WTC11 (cell line): ENCODE data around the gene GRM8.
"Not testable (repeated sequence)": the region's sequence is repeated elsewhere in the genome, so short reads cannot be mapped to it uniquely, and the experiment has no call there.

Experiments used
- CBFB ChIP-seq: sonication (generic); formaldehyde crosslinking; IDR thresholded peaks from 2 replicates; pipeline ENCODE4 v1.8.1; 2022; ENCODE audit warnings: mild to moderate bottlenecking, low read depth, missing genetic modification reagents
- CTCF ChIP-seq: fragments of 200-600 bp; IDR thresholded peaks from 2 replicates; pipeline ENCODE4 v1.8.0; 2022; ENCODE audit warnings: antibody characterized with exemption
- FOXP1 ChIP-seq: sonication (generic); formaldehyde crosslinking; IDR thresholded peaks from 2 replicates; pipeline ENCODE4 v1.8.0; 2022; ENCODE audit warnings: missing genetic modification reagents, mild to moderate bottlenecking, moderate library complexity, borderline replicate concordance
- NR3C1 ChIP-seq: sonication (generic); formaldehyde crosslinking; conservative IDR thresholded peaks from 2 replicates; pipeline ENCODE4 v1.8.1; 2023; ENCODE audit warnings: low read depth, mild to moderate bottlenecking, missing genetic modification reagents
- PREB ChIP-seq: sonication (generic); formaldehyde crosslinking; IDR thresholded peaks from 2 replicates; pipeline ENCODE4 v1.8.1; 2022; ENCODE audit warnings: mild to moderate bottlenecking, missing genetic modification reagents, moderate library complexity, borderline replicate concordance
- RELA ChIP-seq: sonication (generic); formaldehyde crosslinking; IDR thresholded peaks from 2 replicates; pipeline ENCODE4 v1.8.1; 2022; ENCODE audit warnings: missing genetic modification reagents, mild to moderate bottlenecking, borderline replicate concordance
- TF ChIP-seq, protein P1 (sequence below): sonication (generic); formaldehyde crosslinking; IDR thresholded peaks from 2 replicates; pipeline ENCODE4 v1.8.0; 2023; ENCODE audit warnings: mild to moderate bottlenecking, missing genetic modification reagents

DNA sequence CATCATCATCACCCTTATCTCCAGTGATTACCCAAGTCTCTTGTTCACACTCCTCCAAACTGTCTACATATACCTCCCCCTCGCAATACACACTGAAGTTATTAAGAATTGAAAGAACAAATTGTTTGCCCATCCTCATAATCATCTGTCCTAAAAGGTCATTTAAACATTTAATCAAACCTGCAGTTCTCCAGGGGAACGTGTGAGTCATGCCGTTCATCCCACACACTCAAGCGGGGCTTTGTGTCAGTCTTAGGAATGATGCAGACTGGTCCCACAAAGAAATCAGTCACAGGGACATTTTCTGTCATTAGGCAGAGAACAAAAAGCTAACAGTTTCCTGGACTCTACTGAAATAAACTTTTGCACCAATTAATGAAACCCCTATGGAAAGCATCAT lies 365.2 kb downstream of the GRM8 start:
- not testable (repeated sequence) for TF ChIP-seq NR3C1; CTCF; CBFB; RELA (CRISPR knock-in tag); FOXP1; PREB
- TF ChIP-seq, protein P1, sequence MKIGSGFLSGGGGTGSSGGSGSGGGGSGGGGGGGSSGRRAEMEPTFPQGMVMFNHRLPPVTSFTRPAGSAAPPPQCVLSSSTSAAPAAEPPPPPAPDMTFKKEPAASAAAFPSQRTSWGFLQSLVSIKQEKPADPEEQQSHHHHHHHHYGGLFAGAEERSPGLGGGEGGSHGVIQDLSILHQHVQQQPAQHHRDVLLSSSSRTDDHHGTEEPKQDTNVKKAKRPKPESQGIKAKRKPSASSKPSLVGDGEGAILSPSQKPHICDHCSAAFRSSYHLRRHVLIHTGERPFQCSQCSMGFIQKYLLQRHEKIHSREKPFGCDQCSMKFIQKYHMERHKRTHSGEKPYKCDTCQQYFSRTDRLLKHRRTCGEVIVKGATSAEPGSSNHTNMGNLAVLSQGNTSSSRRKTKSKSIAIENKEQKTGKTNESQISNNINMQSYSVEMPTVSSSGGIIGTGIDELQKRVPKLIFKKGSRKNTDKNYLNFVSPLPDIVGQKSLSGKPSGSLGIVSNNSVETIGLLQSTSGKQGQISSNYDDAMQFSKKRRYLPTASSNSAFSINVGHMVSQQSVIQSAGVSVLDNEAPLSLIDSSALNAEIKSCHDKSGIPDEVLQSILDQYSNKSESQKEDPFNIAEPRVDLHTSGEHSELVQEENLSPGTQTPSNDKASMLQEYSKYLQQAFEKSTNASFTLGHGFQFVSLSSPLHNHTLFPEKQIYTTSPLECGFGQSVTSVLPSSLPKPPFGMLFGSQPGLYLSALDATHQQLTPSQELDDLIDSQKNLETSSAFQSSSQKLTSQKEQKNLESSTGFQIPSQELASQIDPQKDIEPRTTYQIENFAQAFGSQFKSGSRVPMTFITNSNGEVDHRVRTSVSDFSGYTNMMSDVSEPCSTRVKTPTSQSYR (CRISPR knock-in tag) = not testable (repeated sequence)
